GM23338 (cell line): ENCODE measurements around the gene SMIM12.

Experiments
- CREB1 ChIP-seq: fragments of 250-450 bp; sonication (Bioruptor Pico); IDR thresholded peaks from 2 replicates; pipeline ENCODE4 v1.5.0; 2020; ENCODE audit warnings: low read depth, mild to moderate bottlenecking, moderate library complexity
- TF ChIP-seq, protein P1 (sequence below), 2 experiments: fragments of 200-600 bp in 1 of 2; sonication (generic) in 1 of 2; conservative IDR thresholded peaks; 2 replicates each; pipeline versions ENCODE4 v1.5.1 to v1.6.1; 2016 to 2017; ENCODE audit warnings: antibody characterized with exemption in 2 of 2, low read depth in 2 of 2, mild to moderate bottlenecking in 2 of 2, moderate library complexity in 1 of 2

DNA sequence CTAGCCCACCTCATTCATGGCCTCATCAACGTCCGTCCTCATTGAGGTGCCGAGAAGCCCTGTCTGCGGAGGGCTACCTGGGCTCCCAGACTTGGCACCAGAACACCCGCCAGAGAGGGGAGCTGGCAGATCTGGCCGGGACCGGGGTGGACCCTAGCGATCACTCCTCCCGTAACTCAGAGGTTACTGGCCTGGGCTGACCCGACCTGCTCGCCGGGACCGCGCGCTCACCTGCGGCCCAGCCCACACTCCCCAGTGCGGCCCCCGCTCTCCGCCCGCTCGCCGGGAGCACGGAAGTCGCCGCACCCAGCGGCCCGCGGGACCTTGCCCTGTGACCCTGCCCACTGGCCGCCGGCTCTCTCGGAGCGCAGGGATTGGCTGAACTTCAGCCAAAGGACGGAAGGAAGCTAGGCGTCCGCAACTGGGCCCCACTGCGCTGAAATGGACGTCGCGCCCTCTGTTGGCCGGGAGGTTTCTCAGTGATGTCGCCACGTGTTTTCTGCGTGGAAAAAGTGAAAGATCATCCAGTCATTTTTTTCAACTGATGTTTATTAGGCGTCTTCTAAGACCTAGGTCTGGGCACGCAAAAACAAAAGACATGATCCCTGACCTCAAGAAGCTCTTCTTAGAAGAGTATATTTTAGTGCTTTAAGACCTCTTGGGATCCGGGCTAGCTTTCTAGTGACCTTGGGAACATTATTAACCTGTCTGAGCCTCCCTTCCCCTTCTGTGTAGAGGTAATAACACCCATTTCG, at the start of gene SMIM12:
- TF ChIP-seq, protein P1, sequence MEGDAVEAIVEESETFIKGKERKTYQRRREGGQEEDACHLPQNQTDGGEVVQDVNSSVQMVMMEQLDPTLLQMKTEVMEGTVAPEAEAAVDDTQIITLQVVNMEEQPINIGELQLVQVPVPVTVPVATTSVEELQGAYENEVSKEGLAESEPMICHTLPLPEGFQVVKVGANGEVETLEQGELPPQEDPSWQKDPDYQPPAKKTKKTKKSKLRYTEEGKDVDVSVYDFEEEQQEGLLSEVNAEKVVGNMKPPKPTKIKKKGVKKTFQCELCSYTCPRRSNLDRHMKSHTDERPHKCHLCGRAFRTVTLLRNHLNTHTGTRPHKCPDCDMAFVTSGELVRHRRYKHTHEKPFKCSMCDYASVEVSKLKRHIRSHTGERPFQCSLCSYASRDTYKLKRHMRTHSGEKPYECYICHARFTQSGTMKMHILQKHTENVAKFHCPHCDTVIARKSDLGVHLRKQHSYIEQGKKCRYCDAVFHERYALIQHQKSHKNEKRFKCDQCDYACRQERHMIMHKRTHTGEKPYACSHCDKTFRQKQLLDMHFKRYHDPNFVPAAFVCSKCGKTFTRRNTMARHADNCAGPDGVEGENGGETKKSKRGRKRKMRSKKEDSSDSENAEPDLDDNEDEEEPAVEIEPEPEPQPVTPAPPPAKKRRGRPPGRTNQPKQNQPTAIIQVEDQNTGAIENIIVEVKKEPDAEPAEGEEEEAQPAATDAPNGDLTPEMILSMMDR (conservative IDR thresholded peaks at IDR 0.05; ENCODE audit: low read depth in 2 of 2) = peak; percentile 90 to 91
- peak; percentile 69 for TF ChIP-seq CREB1
